HG03066 (cell line): Measurements from ENCODE around the gene MT1G.
"Not testable (repeated sequence)": the region's sequence is repeated elsewhere in the genome, so short reads cannot be mapped to it uniquely, and the experiment has no call there.

ENCODE experiments used
- ATAC-seq: cut with Tn5 transposase; IDR thresholded peaks from one replicate; pipeline ENCODE4 v1.9.1; 2021; ENCODE audit warnings: low read depth; ENCODE audit not compliant: unreplicated experiment

Gene MT1G

GRCh38 chr16:56665286-56666261 lies 2.3 kb downstream of the MT1G start:
- not testable (repeated sequence) for ATAC-seq

- no peak for ATAC-seq
Measured at GRCh38 chr16:56664506-56664905, 3.4 kb downstream of the MT1G start.

GRCh38 chr16:56662357-56663354 lies 5.2 kb downstream of the MT1G start:
- no peak for ATAC-seq

- no peak for ATAC-seq
Measured at GRCh38 chr16:56658327-56658875, 9.5 kb downstream of the MT1G start.

- ATAC-seq = no peak
Measured at GRCh38 chr16:56657555-56658326, 10.1 kb downstream of the MT1G start, which contains the start of gene MT1F. TSS of gene MT1F (plus strand) at chr16:56657959. CDS start at chr16:56658059, 100 bp downstream.

- ATAC-seq = no peak
Measured at GRCh38 chr16:56653218-56653617, 14.6 kb downstream of the MT1G start.

- ATAC-seq = no peak
Measured at GRCh38 chr16:56652600-56652999, 15.3 kb downstream of the MT1G start.

GRCh38 chr16:56651586-56651985 lies 16.3 kb downstream of the MT1G start, which contains the start of gene MT1B:
TSS of gene MT1B (plus strand) at chr16:56651886. CDS start at chr16:56651954, 68 bp downstream.
- ATAC-seq = no peak

GRCh38 chr16:56649820-56650219 lies 18.0 kb downstream of the MT1G start:
- ATAC-seq = no peak

GRCh38 chr16:56649271-56649670 lies 18.6 kb downstream of the MT1G start:
- no peak for ATAC-seq

- ATAC-seq = no peak
Measured at GRCh38 chr16:56647641-56648431, 20.0 kb downstream of the MT1G start.

- ATAC-seq = no peak
Measured at GRCh38 chr16:56645838-56646237, 22.0 kb downstream of the MT1G start.

- no peak for ATAC-seq
Measured at GRCh38 chr16:56645311-56645710, 22.6 kb downstream of the MT1G start.

- ATAC-seq = no peak
Measured at GRCh38 chr16:56643833-56644232, 24.0 kb downstream of the MT1G start.

GRCh38 chr16:56643080-56643778 lies 24.6 kb downstream of the MT1G start:
- no peak for ATAC-seq

- ATAC-seq = no peak
Measured at GRCh38 chr16:56641166-56641565, 26.7 kb downstream of the MT1G start.

- ATAC-seq = no peak
Measured at GRCh38 chr16:56640076-56640475, 27.8 kb downstream of the MT1G start.

GRCh38 chr16:56639045-56639444 lies 28.8 kb downstream of the MT1G start:
- no peak for ATAC-seq
